ENCODE results near the gene MARCO.
"Not testable (repeated sequence)": the region's sequence is repeated elsewhere in the genome, so short reads cannot be mapped to it uniquely, and the experiment has no call there.

The MARCO gene

DNA sequence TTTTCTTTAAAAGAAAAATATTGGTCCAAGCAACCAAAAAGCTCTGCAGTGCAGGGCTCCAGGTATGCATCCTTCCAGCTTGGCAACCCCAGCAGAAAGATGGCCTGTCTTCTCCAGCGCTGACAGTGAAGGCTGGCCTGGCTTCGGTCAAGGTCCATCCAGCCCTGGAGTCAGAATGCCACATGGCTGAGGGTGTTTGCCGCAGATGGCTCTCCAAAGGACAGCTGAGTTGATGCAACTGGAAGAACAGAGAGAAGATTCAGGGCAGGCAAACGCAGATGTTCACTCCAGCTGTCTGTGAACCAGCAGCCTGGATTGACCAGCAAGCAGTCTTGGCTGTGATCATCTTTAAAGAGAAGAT, 51.4 kb downstream of the MARCO start:
- Histone ChIP-seq H3K36me3 (ENCODE audit: control insufficient read depth, insufficient read depth, low read length) (no peaks in the 10 kb centered on the region), H3K4me1 (ENCODE audit: control insufficient read depth, insufficient read depth, low read length) (no peaks in the 10 kb centered on the region), H3K9ac (ENCODE audit: low read depth, low read length) (no peak overlapping the region), H3K9me3 (ENCODE audit: control insufficient read depth, insufficient read depth, low read length) (no peaks in the 10 kb centered on the region), H3K27me3 (ENCODE audit: control insufficient read depth, insufficient read depth, low read length) (no peaks in the 10 kb centered on the region), H3K4me3 (ENCODE audit: low read depth, low read length) (no peak overlapping the region)

DNA sequence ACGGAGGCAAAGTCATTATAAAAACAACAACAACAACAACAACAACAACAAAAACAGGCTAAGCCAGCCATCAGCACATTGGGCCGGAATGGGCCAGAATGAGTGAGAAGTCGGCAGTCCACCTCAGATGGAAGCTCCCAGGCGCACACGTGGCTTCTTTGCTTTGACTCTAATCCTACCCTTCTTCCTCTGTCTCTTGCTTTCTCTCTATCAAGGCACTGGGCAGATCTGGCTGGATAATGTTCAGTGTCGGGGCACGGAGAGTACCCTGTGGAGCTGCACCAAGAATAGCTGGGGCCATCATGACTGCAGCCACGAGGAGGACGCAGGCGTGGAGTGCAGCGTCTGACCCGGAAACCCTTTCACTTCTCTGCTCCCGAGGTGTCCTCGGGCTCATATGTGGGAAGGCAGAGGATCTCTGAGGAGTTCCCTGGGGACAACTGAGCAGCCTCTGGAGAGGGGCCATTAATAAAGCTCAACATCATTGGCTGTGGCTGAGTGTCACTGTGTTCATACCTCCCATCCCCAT, 52.2 kb downstream of the MARCO start:
- no peaks in the 10 kb centered on the region for H3K9me3 ChIP-seq (ENCODE audit: control insufficient read depth, insufficient read depth, low read length)
- no peaks in the 10 kb centered on the region for H3K4me1 ChIP-seq (ENCODE audit: control insufficient read depth, insufficient read depth, low read length)
- H3K4me3 ChIP-seq (ENCODE audit: low read depth, low read length) = no peak overlapping the region
- no peaks in the 10 kb centered on the region for H3K36me3 ChIP-seq (ENCODE audit: control insufficient read depth, insufficient read depth, low read length)
- no peaks in the 10 kb centered on the region for H3K27me3 ChIP-seq (ENCODE audit: control insufficient read depth, insufficient read depth, low read length)
- no peak overlapping the region for H3K9ac ChIP-seq (ENCODE audit: low read depth, low read length)

DNA sequence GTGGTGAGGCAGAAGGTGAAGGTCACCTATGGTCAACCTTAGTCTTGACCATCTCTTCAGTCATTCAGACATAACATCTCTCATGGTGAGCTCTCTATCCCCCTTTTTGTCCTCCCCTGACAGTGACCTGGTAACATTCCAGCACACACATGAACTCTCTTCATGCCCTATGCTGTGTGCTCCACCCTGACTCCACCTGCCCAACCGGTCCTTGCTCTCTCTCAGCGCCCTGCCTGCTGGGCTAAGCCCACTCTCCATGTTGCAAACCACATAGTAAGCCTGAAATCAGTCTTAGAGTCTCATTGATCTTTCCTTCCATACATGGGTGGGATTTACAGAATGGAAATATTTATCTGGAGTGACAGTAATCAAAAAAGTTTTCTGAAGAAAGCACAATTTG, 52.8 kb downstream of the MARCO start:
- Histone ChIP-seq H3K9ac (ENCODE audit: low read depth, low read length) (no peak overlapping the region), H3K9me3 (ENCODE audit: control insufficient read depth, insufficient read depth, low read length) (no peaks in the 10 kb centered on the region), H3K4me3 (ENCODE audit: low read depth, low read length) (no peak overlapping the region), H3K4me1 (ENCODE audit: control insufficient read depth, insufficient read depth, low read length) (no peaks in the 10 kb centered on the region), H3K36me3 (ENCODE audit: control insufficient read depth, insufficient read depth, low read length) (no peaks in the 10 kb centered on the region), H3K27me3 (ENCODE audit: control insufficient read depth, insufficient read depth, low read length) (no peaks in the 10 kb centered on the region)

DNA sequence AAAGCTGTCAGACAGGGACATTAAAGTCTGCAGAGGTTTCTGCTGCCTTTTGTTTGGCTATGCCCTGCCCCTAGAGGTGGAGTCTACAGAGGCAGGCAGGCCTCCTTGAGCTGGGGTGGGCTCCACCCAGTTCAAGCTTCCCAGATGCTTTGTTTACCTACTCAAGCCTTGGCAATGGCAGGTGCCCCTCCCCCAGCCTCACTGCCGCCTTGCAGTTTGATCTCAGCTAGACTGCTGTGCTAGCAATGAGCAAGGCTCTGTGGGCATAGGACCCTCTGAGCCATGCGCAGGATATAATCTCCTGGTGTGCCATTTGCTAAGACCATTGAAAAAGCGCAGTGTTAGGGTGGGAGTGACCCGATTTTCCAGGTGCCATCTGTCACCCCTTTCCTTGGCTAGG, 61.9 kb downstream of the MARCO start:
- H3K4me1 ChIP-seq (ENCODE audit: control insufficient read depth, insufficient read depth, low read length); H3K36me3 ChIP-seq (ENCODE audit: control insufficient read depth, insufficient read depth, low read length); H3K27me3 ChIP-seq (ENCODE audit: control insufficient read depth, insufficient read depth, low read length); H3K4me3 ChIP-seq (ENCODE audit: low read depth, low read length); H3K9ac ChIP-seq (ENCODE audit: low read depth, low read length); H3K9me3 ChIP-seq (ENCODE audit: control insufficient read depth, insufficient read depth, low read length): not testable (repeated sequence)

DNA sequence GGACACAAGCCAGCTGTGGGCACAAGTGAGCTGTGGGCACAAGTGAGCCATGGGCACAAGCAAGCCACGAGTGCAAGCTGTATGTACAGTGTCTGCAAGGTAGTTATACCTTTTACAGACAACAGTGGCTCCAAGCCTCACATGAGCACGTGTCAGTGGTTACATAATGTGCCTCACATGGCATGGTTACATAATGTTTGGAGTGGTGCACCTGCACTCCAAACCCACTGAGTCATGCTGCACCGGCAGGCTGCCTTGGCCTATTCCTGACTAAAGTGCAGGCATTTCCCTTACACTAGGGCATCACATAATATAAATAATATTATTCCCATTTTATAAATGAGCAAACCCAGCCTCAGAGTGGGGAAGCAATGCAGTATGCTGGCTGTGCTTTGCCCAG, 62.6 kb downstream of the MARCO start:
- Histone ChIP-seq H3K9ac (ENCODE audit: low read depth, low read length) (no peak overlapping the region), H3K27me3 (ENCODE audit: control insufficient read depth, insufficient read depth, low read length) (peaks cover 4% of the 10 kb centered on the region), H3K36me3 (ENCODE audit: control insufficient read depth, insufficient read depth, low read length) (no peaks in the 10 kb centered on the region), H3K4me1 (ENCODE audit: control insufficient read depth, insufficient read depth, low read length) (no peaks in the 10 kb centered on the region), H3K9me3 (ENCODE audit: control insufficient read depth, insufficient read depth, low read length) (no peaks in the 10 kb centered on the region), H3K4me3 (ENCODE audit: low read depth, low read length) (no peak overlapping the region)

DNA sequence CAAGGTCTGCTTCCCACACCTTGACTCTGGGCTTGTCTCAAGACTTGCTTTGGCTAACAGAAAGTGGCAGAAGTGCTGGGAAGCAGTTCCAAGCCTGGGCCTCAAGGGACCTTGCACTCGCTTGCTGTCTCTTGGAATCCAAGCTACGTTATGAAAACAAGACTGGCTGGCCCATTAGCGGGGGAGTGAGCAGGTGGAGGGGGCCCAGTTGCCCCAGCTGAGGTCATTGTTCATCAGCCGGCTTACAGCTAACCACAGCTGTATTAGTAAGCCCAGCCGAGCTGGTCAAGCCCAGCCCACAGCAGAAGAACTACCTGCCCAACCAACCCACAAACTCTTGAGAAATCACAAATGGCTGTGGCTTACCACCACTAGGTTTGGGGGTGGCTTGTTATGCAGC, 63.1 kb downstream of the MARCO start:
- no peak overlapping the region for H3K4me3 ChIP-seq (ENCODE audit: low read depth, low read length)
- no peaks in the 10 kb centered on the region for H3K36me3 ChIP-seq (ENCODE audit: control insufficient read depth, insufficient read depth, low read length)
- no peaks in the 10 kb centered on the region for H3K9me3 ChIP-seq (ENCODE audit: control insufficient read depth, insufficient read depth, low read length)
- no peak overlapping the region for H3K9ac ChIP-seq (ENCODE audit: low read depth, low read length)
- no peaks in the 10 kb centered on the region for H3K4me1 ChIP-seq (ENCODE audit: control insufficient read depth, insufficient read depth, low read length)
- peaks cover 7% of the 10 kb centered on the region for H3K27me3 ChIP-seq (ENCODE audit: control insufficient read depth, insufficient read depth, low read length)

DNA sequence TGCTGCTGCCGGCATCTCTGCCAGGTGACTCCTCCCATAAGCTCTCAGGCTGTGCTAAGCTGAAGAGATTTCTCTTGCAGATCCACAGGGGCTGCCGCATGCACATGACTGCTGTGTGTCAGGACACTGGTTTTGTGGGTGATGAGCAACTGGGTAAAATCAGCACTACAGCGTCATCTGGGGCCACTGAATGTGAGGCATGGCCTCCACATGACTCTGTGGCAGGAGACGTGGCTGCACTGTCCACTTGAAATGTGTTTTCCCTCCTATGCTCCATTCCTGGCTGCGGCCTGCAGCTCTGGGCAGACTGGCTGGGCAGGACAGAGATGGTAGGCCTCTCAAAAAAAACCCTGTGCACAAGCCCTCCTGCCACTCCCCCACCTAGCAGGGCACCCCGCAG, 63.6 kb downstream of the MARCO start:
- Histone ChIP-seq H3K4me3 (ENCODE audit: low read depth, low read length) (no peak overlapping the region), H3K9me3 (ENCODE audit: control insufficient read depth, insufficient read depth, low read length) (no peaks in the 10 kb centered on the region), H3K9ac (ENCODE audit: low read depth, low read length) (no peak overlapping the region), H3K4me1 (ENCODE audit: control insufficient read depth, insufficient read depth, low read length) (no peaks in the 10 kb centered on the region), H3K27me3 (ENCODE audit: control insufficient read depth, insufficient read depth, low read length) (peaks cover 11% of the 10 kb centered on the region), H3K36me3 (ENCODE audit: control insufficient read depth, insufficient read depth, low read length) (no peaks in the 10 kb centered on the region)

DNA sequence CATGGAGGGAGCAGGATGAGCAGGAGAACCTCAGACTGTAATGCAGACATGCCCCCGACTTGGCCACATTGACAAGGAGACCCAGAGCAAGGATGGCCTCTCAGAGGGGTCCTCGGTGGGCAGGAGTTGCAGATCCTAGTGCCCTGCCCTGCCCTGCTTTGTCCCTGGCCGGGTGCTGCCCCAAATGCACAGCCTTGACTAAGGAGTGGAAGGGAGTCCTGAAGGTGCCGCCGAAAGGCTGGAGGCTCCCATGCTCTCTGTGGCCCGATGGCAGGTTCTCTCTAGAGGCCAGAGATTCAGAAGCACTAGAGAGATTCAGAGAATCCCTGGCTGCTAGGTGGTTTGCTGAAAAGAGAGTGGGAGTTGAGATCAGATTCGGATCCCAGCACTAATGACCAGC, 64.4 kb downstream of the MARCO start:
- no peaks in the 10 kb centered on the region for H3K36me3 ChIP-seq (ENCODE audit: control insufficient read depth, insufficient read depth, low read length)
- no peak overlapping the region for H3K4me3 ChIP-seq (ENCODE audit: low read depth, low read length)
- no peaks in the 10 kb centered on the region for H3K9me3 ChIP-seq (ENCODE audit: control insufficient read depth, insufficient read depth, low read length)
- peaks cover 15% of the 10 kb centered on the region for H3K27me3 ChIP-seq (ENCODE audit: control insufficient read depth, insufficient read depth, low read length)
- no peaks in the 10 kb centered on the region for H3K4me1 ChIP-seq (ENCODE audit: control insufficient read depth, insufficient read depth, low read length)
- H3K9ac ChIP-seq (ENCODE audit: low read depth, low read length) = no peak overlapping the region

DNA sequence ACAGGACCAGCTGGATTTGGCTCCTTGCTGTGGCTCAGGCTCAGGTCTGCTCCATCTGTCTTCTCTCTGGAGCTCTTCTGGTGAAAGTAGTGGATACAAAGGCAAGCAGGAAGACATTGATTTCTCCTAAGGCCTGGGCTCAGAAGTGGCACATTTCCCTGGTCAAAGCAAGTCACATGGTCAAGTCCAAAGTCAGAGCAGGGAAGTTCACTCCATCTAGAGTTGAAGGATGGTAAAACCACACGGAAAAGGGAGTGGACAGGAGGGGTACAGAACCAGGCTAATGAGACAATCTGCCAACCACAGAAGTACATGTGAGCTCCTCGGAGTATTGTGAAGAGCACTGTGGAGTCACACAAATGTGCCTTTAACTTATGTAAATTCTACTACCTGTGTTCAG, 66.1 kb downstream of the MARCO start:
- H3K9me3 ChIP-seq (ENCODE audit: control insufficient read depth, insufficient read depth, low read length) = no peaks in the 10 kb centered on the region
- H3K4me1 ChIP-seq (ENCODE audit: control insufficient read depth, insufficient read depth, low read length) = no peaks in the 10 kb centered on the region
- no peak overlapping the region for H3K4me3 ChIP-seq (ENCODE audit: low read depth, low read length)
- no peak overlapping the region for H3K9ac ChIP-seq (ENCODE audit: low read depth, low read length)
- H3K27me3 ChIP-seq (ENCODE audit: control insufficient read depth, insufficient read depth, low read length) = peaks cover 22% of the 10 kb centered on the region
- no peaks in the 10 kb centered on the region for H3K36me3 ChIP-seq (ENCODE audit: control insufficient read depth, insufficient read depth, low read length)

DNA sequence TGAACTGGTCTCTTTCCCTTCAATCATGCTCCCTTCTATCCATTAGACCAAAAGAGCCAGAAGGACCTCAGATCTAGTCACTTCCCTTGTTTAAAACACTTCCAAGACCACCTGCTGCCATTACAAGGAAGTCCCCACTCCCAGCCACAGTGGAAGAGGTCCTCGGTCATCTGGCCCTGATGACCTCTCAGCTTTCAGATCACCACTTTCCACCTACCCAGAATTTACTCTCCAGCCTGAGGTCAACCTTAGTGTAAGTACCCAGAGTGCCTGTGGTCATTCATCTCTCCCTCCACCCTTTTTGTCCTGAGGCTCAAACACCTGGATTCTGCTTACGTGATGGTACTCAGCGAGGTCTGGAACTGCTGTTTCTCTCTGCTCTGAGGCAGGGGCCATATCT, 67.1 kb downstream of the MARCO start:
- no peaks in the 10 kb centered on the region for H3K4me1 ChIP-seq (ENCODE audit: control insufficient read depth, insufficient read depth, low read length)
- no peak overlapping the region for H3K9ac ChIP-seq (ENCODE audit: low read depth, low read length)
- H3K4me3 ChIP-seq (ENCODE audit: low read depth, low read length) = no peak overlapping the region
- no peaks in the 10 kb centered on the region for H3K36me3 ChIP-seq (ENCODE audit: control insufficient read depth, insufficient read depth, low read length)
- no peaks in the 10 kb centered on the region for H3K9me3 ChIP-seq (ENCODE audit: control insufficient read depth, insufficient read depth, low read length)
- H3K27me3 ChIP-seq (ENCODE audit: control insufficient read depth, insufficient read depth, low read length) = peaks cover 22% of the 10 kb centered on the region

DNA sequence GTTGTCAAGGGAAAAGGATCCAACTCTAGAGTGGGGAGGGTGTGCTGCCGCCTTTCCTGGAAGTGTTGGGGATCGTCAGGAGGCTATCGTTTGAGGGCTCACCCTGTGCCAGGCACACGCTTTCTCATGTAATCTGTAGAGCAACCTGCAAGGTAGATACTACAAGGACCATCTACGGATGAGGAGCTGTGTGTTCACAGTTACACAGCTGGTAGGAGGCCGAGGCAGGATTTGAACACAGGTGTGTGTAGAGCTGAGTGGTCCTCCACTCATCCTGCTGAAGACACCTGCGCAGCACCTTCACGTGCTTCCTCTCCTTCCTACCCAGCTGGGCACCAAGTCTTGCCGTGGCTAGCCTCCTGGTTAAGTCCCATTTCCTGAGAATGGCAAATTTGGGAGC, 68.3 kb downstream of the MARCO start:
- Histone ChIP-seq H3K4me1 (ENCODE audit: control insufficient read depth, insufficient read depth, low read length) (no peaks in the 10 kb centered on the region), H3K4me3 (ENCODE audit: low read depth, low read length) (no peak overlapping the region), H3K9ac (ENCODE audit: low read depth, low read length) (no peak overlapping the region), H3K36me3 (ENCODE audit: control insufficient read depth, insufficient read depth, low read length) (no peaks in the 10 kb centered on the region), H3K9me3 (ENCODE audit: control insufficient read depth, insufficient read depth, low read length) (no peaks in the 10 kb centered on the region), H3K27me3 (ENCODE audit: control insufficient read depth, insufficient read depth, low read length) (peaks cover 22% of the 10 kb centered on the region)

DNA sequence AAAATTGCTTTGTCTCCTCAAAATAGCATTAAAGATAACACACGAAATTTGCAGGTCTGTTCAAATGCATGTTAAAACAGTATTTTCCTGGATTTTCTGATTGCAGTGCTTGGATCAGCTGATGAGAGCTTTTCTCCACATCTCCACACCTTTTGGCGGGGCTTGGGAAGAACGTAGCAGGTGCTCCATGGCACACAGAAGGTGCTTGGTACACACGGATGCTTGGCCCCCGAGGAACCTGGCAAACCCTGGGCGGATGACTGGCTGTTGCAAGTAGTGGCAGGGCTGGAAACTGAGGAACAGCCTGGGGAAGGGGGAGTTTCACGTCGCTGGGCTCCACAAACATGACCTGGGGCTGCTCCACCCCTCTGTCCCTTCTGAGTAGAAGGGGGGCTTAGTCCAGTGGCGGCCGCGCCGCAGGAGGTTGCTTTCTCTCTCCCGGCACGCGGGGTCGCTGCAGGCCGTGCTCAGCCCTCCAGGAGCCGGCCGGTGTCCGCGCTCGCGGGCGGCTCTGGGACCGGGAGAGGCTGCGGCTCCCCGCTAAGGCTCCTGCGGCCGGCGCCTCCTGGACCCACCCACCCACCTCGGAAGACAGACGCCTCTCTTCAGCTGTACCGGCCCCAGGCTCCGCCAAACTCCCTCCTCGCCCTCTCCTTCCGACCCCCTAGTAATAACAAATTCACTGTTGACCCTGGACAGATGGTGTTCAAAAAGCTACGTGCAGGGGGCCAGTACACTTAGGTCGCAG, 69.3 kb downstream of the MARCO start:
- Histone ChIP-seq H3K9me3 (ENCODE audit: control insufficient read depth, insufficient read depth, low read length) (no peaks in the 10 kb centered on the region), H3K27me3 (ENCODE audit: control insufficient read depth, insufficient read depth, low read length) (peaks cover 22% of the 10 kb centered on the region), H3K4me1 (ENCODE audit: control insufficient read depth, insufficient read depth, low read length) (no peaks in the 10 kb centered on the region), H3K4me3 (ENCODE audit: low read depth, low read length) (peak overlapping the region; percentile 24), H3K9ac (ENCODE audit: low read depth, low read length) (no peak overlapping the region), H3K36me3 (ENCODE audit: control insufficient read depth, insufficient read depth, low read length) (no peaks in the 10 kb centered on the region)
